ENCODE measurements around the gene GNAT2.

DNA sequence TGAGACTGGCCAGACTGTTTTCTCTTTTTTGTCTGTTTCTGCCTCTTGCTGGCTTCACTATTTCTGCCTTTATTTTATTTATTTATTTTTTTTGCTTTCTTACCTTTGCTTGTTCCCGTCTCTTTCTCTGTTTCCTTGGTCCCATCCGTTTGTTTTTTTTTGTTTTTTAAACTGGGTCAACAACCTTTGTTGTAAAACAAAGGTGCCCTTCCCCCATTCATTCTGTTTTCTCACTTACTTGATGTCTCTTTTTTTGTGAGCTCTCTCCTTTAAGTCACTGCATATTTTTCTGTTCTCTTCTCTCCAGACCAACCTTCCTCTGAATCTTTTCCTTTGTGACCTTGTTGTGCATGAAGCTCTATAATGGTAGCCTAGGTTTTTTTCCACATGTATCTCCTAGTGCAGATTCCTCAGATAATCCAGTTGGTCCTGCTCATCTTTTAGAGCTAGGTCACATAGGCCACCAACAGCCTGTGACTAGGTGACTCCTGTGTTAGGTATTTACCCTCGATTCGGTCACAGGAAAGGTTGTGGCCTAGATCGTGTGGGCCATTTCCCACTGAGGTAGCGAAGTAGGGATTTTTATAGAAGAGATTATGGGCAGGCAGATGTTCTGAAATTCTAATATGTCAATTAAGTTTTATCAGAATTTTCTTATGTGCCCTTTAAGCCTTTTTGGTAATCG lies 55.1 kb downstream of the GNAT2 start:
- TF ChIP-seq ZNF384 (IDR thresholded peaks at IDR 0.05), result no peak
- no peak for TF ChIP-seq NFRKB (IDR thresholded peaks at IDR 0.05)
- TF ChIP-seq HDGF (IDR thresholded peaks at IDR 0.05; ENCODE audit: borderline replicate concordance), result no peak
- TF ChIP-seq SP1 (IDR thresholded peaks at IDR 0.05), result no peak
- no peak for TF ChIP-seq BHLHE40 (IDR thresholded peaks at IDR 0.05; ENCODE audit: borderline replicate concordance)
